ENCODE measurements around the gene CERS3.

The CERS3 gene

DNA sequence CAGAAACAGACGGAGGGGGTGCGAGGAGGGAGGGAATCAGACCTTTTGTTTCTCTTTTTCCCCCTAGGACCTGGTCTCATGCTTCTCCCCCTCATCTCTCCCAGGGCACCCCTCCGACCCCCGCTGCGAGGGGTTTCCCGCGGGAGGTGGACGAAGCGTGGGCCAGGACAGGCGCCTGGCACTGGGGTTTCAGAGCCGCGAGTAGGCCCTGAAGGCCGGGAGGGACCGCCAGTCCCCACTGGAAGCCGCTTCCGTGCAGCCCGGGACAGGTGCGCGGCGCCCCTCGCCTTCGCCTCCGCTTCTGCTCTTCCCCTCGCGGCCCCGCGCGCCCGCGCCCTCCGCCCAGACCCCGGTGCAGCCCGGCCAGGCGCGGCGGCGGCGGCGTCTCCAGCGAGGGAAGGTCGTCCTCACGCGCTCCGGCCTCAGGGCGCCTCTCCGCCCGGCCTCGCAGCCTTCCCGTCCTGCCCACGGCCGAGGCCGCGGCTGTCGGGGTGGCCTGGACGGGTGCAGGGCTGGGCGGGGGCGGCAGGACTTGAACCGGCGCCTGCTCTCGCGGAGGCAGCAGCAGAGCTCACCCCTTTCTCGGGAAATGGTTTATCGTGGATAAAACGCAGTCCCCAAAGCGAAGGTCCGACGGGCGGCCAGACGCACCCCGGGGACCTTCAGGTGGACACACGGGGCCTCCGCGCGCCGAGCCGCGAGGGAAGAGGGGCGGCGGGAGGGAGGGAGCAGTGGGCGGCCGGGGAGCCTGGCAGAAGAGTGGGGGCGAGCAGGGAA lies 155.4 kb downstream of the CERS3 start:
- no peak for DNase-seq

GRCh38 chr15:100372739-100373119 lies 156.0 kb downstream of the CERS3 start:
- DNase-seq, result no peak

- no peak for DNase-seq
These were observed 173.4 kb downstream of the CERS3 start for GRCh38 chr15:100355342-100355741.

- DNase-seq, result no peak
These were observed 175.3 kb downstream of the CERS3 start for GRCh38 chr15:100353449-100353848.

DNA sequence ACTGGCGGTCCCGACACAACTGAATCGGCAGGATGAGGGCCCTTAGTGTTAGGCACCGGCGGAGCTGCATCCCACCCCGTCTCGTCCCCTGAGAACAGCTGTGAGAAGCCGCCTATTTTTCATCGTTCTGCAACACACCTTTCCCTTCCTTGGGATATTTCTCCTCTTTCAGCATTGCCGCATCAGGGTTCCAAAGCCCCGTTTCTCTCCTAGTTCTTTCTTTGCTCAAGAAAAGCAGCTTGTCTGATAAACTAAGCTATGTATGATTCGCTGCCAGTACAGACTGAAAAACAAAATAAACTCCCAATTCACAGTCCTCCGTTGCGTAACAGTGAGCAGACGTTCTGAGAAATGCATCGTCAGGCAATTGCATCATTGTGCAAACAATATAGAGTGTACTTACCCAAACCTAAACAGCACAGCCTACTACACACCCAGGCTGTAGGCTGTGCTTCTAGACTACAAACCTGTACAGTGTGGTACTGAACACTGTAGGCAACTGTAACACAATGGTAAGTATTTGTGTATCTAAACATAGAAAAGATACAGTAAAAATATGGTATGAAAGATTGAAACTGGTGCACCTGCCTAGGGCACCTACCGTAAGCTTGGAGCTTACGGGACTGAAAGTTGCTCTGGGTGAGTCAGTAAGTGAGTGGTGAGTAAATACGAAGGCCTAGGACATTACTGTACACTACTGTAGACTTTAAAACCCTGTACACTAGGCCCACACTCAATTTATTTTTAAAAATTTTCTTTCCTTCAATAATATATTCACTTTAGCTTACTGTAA lies 178.1 kb downstream of the CERS3 start:
- DNase-seq, result no peak

Data from NCI-H2171 (cell line).